K562 (cell line): Measurements from ENCODE around the gene ERP44. TPM values are rescaled to one million over a fixed set of nuclear protein-coding genes. Genes with fewer than 3 reads are reported as not detected.

Experiments
- BCL6 ChIP-seq: fragments of 250-450 bp; sonication (Bioruptor Pico); IDR thresholded peaks from 2 replicates; pipeline ENCODE4 v1.4.0; 2020
- CBX5 ChIP-seq: IDR thresholded peaks from 2 replicates; pipeline ENCODE4 v1.6.1; 2014; ENCODE audit warnings: low read depth, borderline replicate concordance
- CTBP1 ChIP-seq: fragments of 450-650 bp; IDR thresholded peaks from 2 replicates; pipeline ENCODE4 v1.6.1; 2016; ENCODE audit warnings: borderline replicate concordance
- ETS1 ChIP-seq: conservative IDR thresholded peaks from 2 replicates; pipeline ENCODE4 v1.6.1; 2011; ENCODE audit warnings: low read depth, mild to moderate bottlenecking, low read length; ENCODE audit not compliant: control insufficient read depth
- FOXJ3 ChIP-seq: sonication (generic); formaldehyde crosslinking; IDR thresholded peaks from 2 replicates; pipeline ENCODE4 v1.4.0; 2020; ENCODE audit warnings: mild to moderate bottlenecking, missing genetic modification reagents
- POLR2B ChIP-seq: fragments of 450-650 bp; IDR thresholded peaks from 2 replicates; pipeline ENCODE4 v1.6.1; 2018; ENCODE audit warnings: low read depth; ENCODE audit not compliant: partially characterized antibody
- ZKSCAN1 ChIP-seq: fragments of 150-350 bp; IDR thresholded peaks from 2 replicates; pipeline ENCODE4 v1.6.1; 2016; ENCODE audit warnings: low read depth, low read length
- ZNF77 ChIP-seq: fragments of 250-450 bp; sonication (Bioruptor Pico); IDR thresholded peaks from 2 replicates; pipeline ENCODE4 v1.5.0; 2020
- polyA plus RNA-seq, 8 experiments: library from polyadenylated mRNA; depleted of rRNA in 4 of 8; stranded (reverse) in 5 of 8; unstranded in 3 of 8; fragments of >200 nt; fragmentation: Nextera tagmentation in 2 of 8; fragmentation: Illumina TruSeq in 1 of 8; extraction: Ambion mirVana in 2 of 8; extraction: Trizol in 1 of 8; gene quantifications; 2 replicates each; pipeline versions ENCODE4 v1.2.1 to v1.2.3, GENCODE V29; 2011 to 2014; ENCODE audit warnings: inconsistent platforms in 1 of 8, missing spikeins in 1 of 8
- total RNA-seq, 7 experiments: library from RNA; depleted of rRNA in 6 of 7; stranded (reverse); fragments of >200 nt in 6 of 7; fragmentation: Illumina TruSeq in 2 of 7; extraction: Trizol in 2 of 7; gene quantifications; 2 replicates each; pipeline versions ENCODE4 v1.2.1 to v1.2.3, GENCODE V29; 2011 to 2021; ENCODE audit warnings: low replicate concordance in 1 of 7
- TF ChIP-seq, protein P1 (sequence below): fragments of 250-450 bp; sonication (Bioruptor Pico); IDR thresholded peaks from 2 replicates; pipeline ENCODE4 v1.4.0; 2020; ENCODE audit warnings: mild to moderate bottlenecking, moderate library complexity
- TF ChIP-seq, protein P2 (sequence below), 2 experiments: fragments of 450-650 bp in 1 of 2; sonication (generic) in 1 of 2; formaldehyde crosslinking in 1 of 2; IDR thresholded peaks; 2 replicates each; pipeline versions ENCODE4 v1.7.1 to v1.9.0; 2016 to 2022; ENCODE audit warnings: inconsistent platforms in 1 of 2, mild to moderate bottlenecking in 1 of 2, missing genetic modification reagents in 1 of 2
- TF ChIP-seq, protein P3 (sequence below): fragments of 450-650 bp; IDR thresholded peaks from 2 replicates; pipeline ENCODE4 v1.6.1; 2014; ENCODE audit warnings: low read depth, mild to moderate bottlenecking, moderate library complexity, borderline replicate concordance

The ERP44 gene
- total and polyA plus RNA-seq, 9 of the 15 experiments (the other 6 are each of a cell fraction or from before 2014, with no cell fraction given), result 9.2 to 23.4 (median 13.6) TPM

- TF ChIP-seq ZKSCAN1 (no peak; the same call in 1 of the 2 replicates), CBX5 (no peak), CTBP1 (peak; percentile 50; the same call in 1 of the 2 replicates), ZNF77 (CRISPR knock-in tag) (no peak), ETS1 (peak; percentile 98), BCL6 (CRISPR knock-in tag) (peak; percentile 71; the same call in 1 of the 2 replicates), FOXJ3 (no peak), POLR2B (peak; percentile 72)
- TF ChIP-seq, protein P1, sequence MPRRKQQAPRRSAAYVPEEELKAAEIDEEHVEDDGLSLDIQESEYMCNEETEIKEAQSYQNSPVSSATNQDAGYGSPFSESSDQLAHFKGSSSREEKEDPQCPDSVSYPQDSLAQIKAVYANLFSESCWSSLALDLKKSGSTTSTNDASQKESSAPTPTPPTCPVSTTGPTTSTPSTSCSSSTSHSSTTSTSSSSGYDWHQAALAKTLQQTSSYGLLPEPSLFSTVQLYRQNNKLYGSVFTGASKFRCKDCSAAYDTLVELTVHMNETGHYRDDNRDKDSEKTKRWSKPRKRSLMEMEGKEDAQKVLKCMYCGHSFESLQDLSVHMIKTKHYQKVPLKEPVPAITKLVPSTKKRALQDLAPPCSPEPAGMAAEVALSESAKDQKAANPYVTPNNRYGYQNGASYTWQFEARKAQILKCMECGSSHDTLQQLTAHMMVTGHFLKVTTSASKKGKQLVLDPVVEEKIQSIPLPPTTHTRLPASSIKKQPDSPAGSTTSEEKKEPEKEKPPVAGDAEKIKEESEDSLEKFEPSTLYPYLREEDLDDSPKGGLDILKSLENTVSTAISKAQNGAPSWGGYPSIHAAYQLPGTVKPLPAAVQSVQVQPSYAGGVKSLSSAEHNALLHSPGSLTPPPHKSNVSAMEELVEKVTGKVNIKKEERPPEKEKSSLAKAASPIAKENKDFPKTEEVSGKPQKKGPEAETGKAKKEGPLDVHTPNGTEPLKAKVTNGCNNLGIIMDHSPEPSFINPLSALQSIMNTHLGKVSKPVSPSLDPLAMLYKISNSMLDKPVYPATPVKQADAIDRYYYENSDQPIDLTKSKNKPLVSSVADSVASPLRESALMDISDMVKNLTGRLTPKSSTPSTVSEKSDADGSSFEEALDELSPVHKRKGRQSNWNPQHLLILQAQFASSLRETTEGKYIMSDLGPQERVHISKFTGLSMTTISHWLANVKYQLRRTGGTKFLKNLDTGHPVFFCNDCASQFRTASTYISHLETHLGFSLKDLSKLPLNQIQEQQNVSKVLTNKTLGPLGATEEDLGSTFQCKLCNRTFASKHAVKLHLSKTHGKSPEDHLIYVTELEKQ, result no peak
- TF ChIP-seq, protein P2, sequence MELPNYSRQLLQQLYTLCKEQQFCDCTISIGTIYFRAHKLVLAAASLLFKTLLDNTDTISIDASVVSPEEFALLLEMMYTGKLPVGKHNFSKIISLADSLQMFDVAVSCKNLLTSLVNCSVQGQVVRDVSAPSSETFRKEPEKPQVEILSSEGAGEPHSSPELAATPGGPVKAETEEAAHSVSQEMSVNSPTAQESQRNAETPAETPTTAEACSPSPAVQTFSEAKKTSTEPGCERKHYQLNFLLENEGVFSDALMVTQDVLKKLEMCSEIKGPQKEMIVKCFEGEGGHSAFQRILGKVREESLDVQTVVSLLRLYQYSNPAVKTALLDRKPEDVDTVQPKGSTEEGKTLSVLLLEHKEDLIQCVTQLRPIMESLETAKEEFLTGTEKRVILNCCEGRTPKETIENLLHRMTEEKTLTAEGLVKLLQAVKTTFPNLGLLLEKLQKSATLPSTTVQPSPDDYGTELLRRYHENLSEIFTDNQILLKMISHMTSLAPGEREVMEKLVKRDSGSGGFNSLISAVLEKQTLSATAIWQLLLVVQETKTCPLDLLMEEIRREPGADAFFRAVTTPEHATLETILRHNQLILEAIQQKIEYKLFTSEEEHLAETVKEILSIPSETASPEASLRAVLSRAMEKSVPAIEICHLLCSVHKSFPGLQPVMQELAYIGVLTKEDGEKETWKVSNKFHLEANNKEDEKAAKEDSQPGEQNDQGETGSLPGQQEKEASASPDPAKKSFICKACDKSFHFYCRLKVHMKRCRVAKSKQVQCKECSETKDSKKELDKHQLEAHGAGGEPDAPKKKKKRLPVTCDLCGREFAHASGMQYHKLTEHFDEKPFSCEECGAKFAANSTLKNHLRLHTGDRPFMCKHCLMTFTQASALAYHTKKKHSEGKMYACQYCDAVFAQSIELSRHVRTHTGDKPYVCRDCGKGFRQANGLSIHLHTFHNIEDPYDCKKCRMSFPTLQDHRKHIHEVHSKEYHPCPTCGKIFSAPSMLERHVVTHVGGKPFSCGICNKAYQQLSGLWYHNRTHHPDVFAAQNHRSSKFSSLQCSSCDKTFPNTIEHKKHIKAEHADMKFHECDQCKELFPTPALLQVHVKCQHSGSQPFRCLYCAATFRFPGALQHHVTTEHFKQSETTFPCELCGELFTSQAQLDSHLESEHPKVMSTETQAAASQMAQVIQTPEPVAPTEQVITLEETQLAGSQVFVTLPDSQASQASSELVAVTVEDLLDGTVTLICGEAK (IDR thresholded peaks at IDR 0.05), result peak; percentile 95
- TF ChIP-seq, protein P2 (CRISPR knock-in tag; IDR thresholded peaks at IDR 0.05), result no peak
- TF ChIP-seq, protein P3, sequence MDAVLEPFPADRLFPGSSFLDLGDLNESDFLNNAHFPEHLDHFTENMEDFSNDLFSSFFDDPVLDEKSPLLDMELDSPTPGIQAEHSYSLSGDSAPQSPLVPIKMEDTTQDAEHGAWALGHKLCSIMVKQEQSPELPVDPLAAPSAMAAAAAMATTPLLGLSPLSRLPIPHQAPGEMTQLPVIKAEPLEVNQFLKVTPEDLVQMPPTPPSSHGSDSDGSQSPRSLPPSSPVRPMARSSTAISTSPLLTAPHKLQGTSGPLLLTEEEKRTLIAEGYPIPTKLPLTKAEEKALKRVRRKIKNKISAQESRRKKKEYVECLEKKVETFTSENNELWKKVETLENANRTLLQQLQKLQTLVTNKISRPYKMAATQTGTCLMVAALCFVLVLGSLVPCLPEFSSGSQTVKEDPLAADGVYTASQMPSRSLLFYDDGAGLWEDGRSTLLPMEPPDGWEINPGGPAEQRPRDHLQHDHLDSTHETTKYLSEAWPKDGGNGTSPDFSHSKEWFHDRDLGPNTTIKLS, result peak; percentile 92
These were observed at the start of gene ERP44, which contains the start of gene INVS (continued) for GRCh38 chr9:100098887-100099721.
